Measurements from ENCODE around the gene E2F7. TPM values are rescaled to one million over a fixed set of nuclear protein-coding genes. Genes with fewer than 3 reads are reported as not detected.

E2F7 gene
- total RNA-seq, 1 experiment from 2014 or later, result 2.0 TPM

GRCh38 chr12:76990716-76991115 lies 74.7 kb downstream of the E2F7 start:
- H2AFZ ChIP-seq (ENCODE audit: low read length), result no peak overlapping the region
- no peaks in the 10 kb centered on the region for H4K20me1 ChIP-seq (ENCODE audit: insufficient read depth, low read depth, low read length)
- no peaks in the 10 kb centered on the region for H3K79me2 ChIP-seq (ENCODE audit: low read length)
- DNase-seq, result no peak
- H3K27me3 ChIP-seq (ENCODE audit: low read length), result no peaks in the 10 kb centered on the region
- H3K4me3 ChIP-seq (ENCODE audit: low read length), result no peak overlapping the region
- H3K4me1 ChIP-seq (ENCODE audit: low read length), result no peaks in the 10 kb centered on the region
- H3K27ac ChIP-seq (ENCODE audit: low read length), result no peak overlapping the region
- H3K9me3 ChIP-seq (ENCODE audit: low read length), result no peaks in the 10 kb centered on the region
- no peaks in the 10 kb centered on the region for H3K9me2 ChIP-seq (replicated peaks; ENCODE audit: insufficient read depth, low read length)
- no peak overlapping the region for H3K9ac ChIP-seq (ENCODE audit: low read length)
- H3K36me3 ChIP-seq (ENCODE audit: insufficient read depth, low read length), result no peaks in the 10 kb centered on the region
- no peak overlapping the region for H3K4me2 ChIP-seq (ENCODE audit: low read depth, low read length, poor library complexity, severe bottlenecking)

- Histone ChIP-seq H3K9ac (ENCODE audit: low read length) (no peak overlapping the region), H3K4me1 (ENCODE audit: low read length) (no peaks in the 10 kb centered on the region), H3K4me2 (ENCODE audit: low read depth, low read length, poor library complexity, severe bottlenecking) (no peak overlapping the region), H3K4me3 (ENCODE audit: low read length) (no peak overlapping the region), H3K27ac (ENCODE audit: low read length) (no peak overlapping the region), H3K79me2 (ENCODE audit: low read length) (no peaks in the 10 kb centered on the region), H3K36me3 (ENCODE audit: insufficient read depth, low read length) (no peaks in the 10 kb centered on the region), H3K27me3 (ENCODE audit: low read length) (no peaks in the 10 kb centered on the region), H3K9me2 (replicated peaks; ENCODE audit: insufficient read depth, low read length) (no peaks in the 10 kb centered on the region), H4K20me1 (ENCODE audit: insufficient read depth, low read depth, low read length) (no peaks in the 10 kb centered on the region), H2AFZ (ENCODE audit: low read length) (no peak overlapping the region), H3K9me3 (ENCODE audit: low read length) (no peaks in the 10 kb centered on the region; the same call in 1 of the 2 replicates)
- DNase-seq, result no peak
Observed at GRCh38 chr12:76984566-76984965, 80.8 kb downstream of the E2F7 start.

DNA sequence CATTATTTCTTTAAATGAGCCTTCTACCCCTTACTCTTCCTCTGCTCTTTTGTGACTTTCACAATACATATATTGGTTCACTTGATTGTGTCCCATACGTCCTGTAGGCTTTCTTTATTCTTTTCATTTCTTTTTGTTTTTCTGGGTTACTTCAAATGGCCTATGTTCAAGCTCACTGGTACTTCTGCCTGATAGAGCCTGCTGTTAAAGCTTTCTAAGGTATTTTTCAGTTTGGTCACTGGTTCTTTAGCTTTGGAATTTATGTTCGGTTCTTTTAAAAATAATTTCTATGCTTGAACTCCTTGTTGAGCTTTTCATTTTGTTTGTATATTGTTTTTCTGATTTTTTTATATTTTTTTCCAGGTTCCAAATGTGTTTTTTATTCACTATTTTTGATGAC lies 81.9 kb downstream of the E2F7 start:
- Histone ChIP-seq H3K9me3 (ENCODE audit: low read length) (no peaks in the 10 kb centered on the region; the same call in 1 of the 2 replicates), H3K9ac (ENCODE audit: low read length) (no peak overlapping the region), H3K27me3 (ENCODE audit: low read length) (no peaks in the 10 kb centered on the region), H3K4me3 (ENCODE audit: low read length) (no peak overlapping the region), H4K20me1 (ENCODE audit: insufficient read depth, low read depth, low read length) (no peaks in the 10 kb centered on the region), H3K36me3 (ENCODE audit: insufficient read depth, low read length) (no peaks in the 10 kb centered on the region), H3K4me1 (ENCODE audit: low read length) (no peaks in the 10 kb centered on the region), H2AFZ (ENCODE audit: low read length) (no peak overlapping the region), H3K9me2 (replicated peaks; ENCODE audit: insufficient read depth, low read length) (no peaks in the 10 kb centered on the region), H3K27ac (ENCODE audit: low read length) (no peak overlapping the region), H3K4me2 (ENCODE audit: low read depth, low read length, poor library complexity, severe bottlenecking) (no peak overlapping the region), H3K79me2 (ENCODE audit: low read length) (no peaks in the 10 kb centered on the region)
- no peak for DNase-seq

- Histone ChIP-seq H3K27me3 (ENCODE audit: low read length) (no peaks in the 10 kb centered on the region), H3K9ac (ENCODE audit: low read length) (no peak overlapping the region), H3K27ac (ENCODE audit: low read length) (no peak overlapping the region), H3K9me2 (replicated peaks; ENCODE audit: insufficient read depth, low read length) (no peaks in the 10 kb centered on the region), H3K36me3 (ENCODE audit: insufficient read depth, low read length) (no peaks in the 10 kb centered on the region), H3K4me3 (ENCODE audit: low read length) (no peak overlapping the region), H4K20me1 (ENCODE audit: insufficient read depth, low read depth, low read length) (no peaks in the 10 kb centered on the region), H3K4me1 (ENCODE audit: low read length) (no peaks in the 10 kb centered on the region), H3K4me2 (ENCODE audit: low read depth, low read length, poor library complexity, severe bottlenecking) (no peak overlapping the region), H2AFZ (ENCODE audit: low read length) (no peak overlapping the region), H3K79me2 (ENCODE audit: low read length) (no peaks in the 10 kb centered on the region), H3K9me3 (ENCODE audit: low read length) (no peaks in the 10 kb centered on the region; the same call in 1 of the 2 replicates)
- DNase-seq, result no peak
Observed at GRCh38 chr12:76980196-76980595, 85.2 kb downstream of the E2F7 start.

DNA sequence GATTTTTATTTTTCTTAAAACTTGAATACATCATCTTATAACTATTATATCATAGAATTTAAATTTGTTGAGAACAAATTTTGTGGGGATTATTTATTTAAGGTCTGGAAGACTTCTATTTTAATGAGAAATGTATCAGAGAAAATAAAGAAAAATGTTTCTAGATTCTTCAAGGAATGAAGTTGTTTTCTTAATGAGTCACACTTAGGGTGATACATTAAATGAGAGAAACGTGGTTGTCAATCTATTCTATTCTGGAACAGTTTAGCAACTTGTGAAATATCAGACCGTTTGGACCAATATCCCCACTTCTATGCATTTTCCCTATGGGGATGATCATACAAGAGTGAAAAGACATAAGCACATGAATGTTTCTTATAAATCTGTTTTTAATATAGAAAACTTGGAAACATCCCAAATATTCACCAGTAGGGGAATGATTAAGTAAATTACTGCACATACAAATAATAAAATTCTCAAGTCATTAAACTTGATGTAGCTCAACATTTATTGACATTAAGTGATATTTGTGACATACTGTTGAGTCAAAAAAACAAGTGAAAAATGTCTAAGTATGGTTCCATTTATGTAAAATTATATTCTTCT lies 88.5 kb downstream of the E2F7 start:
- H3K27me3 ChIP-seq (ENCODE audit: low read length), result no peaks in the 10 kb centered on the region
- no peak overlapping the region for H3K27ac ChIP-seq (ENCODE audit: low read length)
- H3K9ac ChIP-seq (ENCODE audit: low read length), result no peak overlapping the region
- no peak overlapping the region for H2AFZ ChIP-seq (ENCODE audit: low read length)
- H3K4me2 ChIP-seq (ENCODE audit: low read depth, low read length, poor library complexity, severe bottlenecking), result no peak overlapping the region
- H3K79me2 ChIP-seq (ENCODE audit: low read length), result no peaks in the 10 kb centered on the region
- no peaks in the 10 kb centered on the region for H3K9me2 ChIP-seq (replicated peaks; ENCODE audit: insufficient read depth, low read length)
- H3K4me3 ChIP-seq (ENCODE audit: low read length), result no peak overlapping the region
- H3K36me3 ChIP-seq (ENCODE audit: insufficient read depth, low read length), result no peaks in the 10 kb centered on the region
- H3K4me1 ChIP-seq (ENCODE audit: low read length), result no peaks in the 10 kb centered on the region
- H4K20me1 ChIP-seq (ENCODE audit: insufficient read depth, low read depth, low read length), result no peaks in the 10 kb centered on the region
- no peak for DNase-seq
- no peaks in the 10 kb centered on the region; the same call in 1 of the 2 replicates for H3K9me3 ChIP-seq (ENCODE audit: low read length)

Other genes starting within 250 kb of the E2F7 start
- not detected in 2 replicates for gene CSRP2, start 186.6 kb downstream of the E2F7 start, total RNA-seq (2014; rRNA removed; shearing (Covaris generic); ENCODE audit: low replicate concordance)

All from Karpas-422 (cell line).